ENCODE results near the gene CCDC89. TPM values are rescaled to one million over a fixed set of nuclear protein-coding genes. Genes with fewer than 3 reads are reported as not detected.

The CCDC89 gene
- total and polyA plus RNA-seq, 2 of the 13 experiments (the other 11 are each of a cell fraction or from before 2014, with no cell fraction given): 0.13 to 0.38 TPM

- TF ChIP-seq HNF1B (CRISPR knock-in tag; IDR thresholded peaks at IDR 0.05): peak; percentile 48; the same call in 1 of the 2 replicates
- TF ChIP-seq EP300 (IDR thresholded peaks at IDR 0.05; ENCODE audit: low read depth in 2 of 2, low read length in 2 of 2): no peak
- TF ChIP-seq EP300 (CRISPR knock-in tag; IDR thresholded peaks at IDR 0.05; ENCODE audit: borderline replicate concordance): no peak
- TF ChIP-seq YEATS4 (CRISPR knock-in tag; IDR thresholded peaks at IDR 0.05; ENCODE audit: borderline replicate concordance): 0 out of 2 replicates have a peak, but pooled peaks have one; percentile 41
- no peak for TF ChIP-seq SALL2 (CRISPR knock-in tag; IDR thresholded peaks at IDR 0.05)
- no peak for TF ChIP-seq ZNF124 (CRISPR knock-in tag; IDR thresholded peaks at IDR 0.05)
- no peak for TF ChIP-seq ZNF430 (CRISPR knock-in tag; IDR thresholded peaks at IDR 0.05)
- TF ChIP-seq ZBTB46 (CRISPR knock-in tag; IDR thresholded peaks at IDR 0.05; ENCODE audit: borderline replicate concordance): no peak
- TF ChIP-seq PHF8 (CRISPR knock-in tag; IDR thresholded peaks at IDR 0.05): peak; percentile 74
- TF ChIP-seq ZMYM3 (CRISPR knock-in tag; IDR thresholded peaks at IDR 0.05): no peak
- TF ChIP-seq JUN (CRISPR knock-in tag; IDR thresholded peaks at IDR 0.05): no peak
- 0 out of 2 replicates have a peak, but pooled peaks have one; percentile 33 for TF ChIP-seq KMT2B (CRISPR knock-in tag; IDR thresholded peaks at IDR 0.05)
- TF ChIP-seq ZNF687 (CRISPR knock-in tag; IDR thresholded peaks at IDR 0.05): peak; percentile 65
- TF ChIP-seq HNF4G (IDR thresholded peaks at IDR 0.05; ENCODE audit: borderline replicate concordance, low read depth, low read length): no peak
- TF ChIP-seq HNF4G (CRISPR knock-in tag; IDR thresholded peaks at IDR 0.05; ENCODE audit: borderline replicate concordance, low read depth): no peak
- no peak for TF ChIP-seq HOXA5 (CRISPR knock-in tag; IDR thresholded peaks at IDR 0.05)
- TF ChIP-seq ZNF501 (CRISPR knock-in tag; IDR thresholded peaks at IDR 0.05): 0 out of 2 replicates have a peak, but pooled peaks have one; percentile 31
- TF ChIP-seq TOPORS (CRISPR knock-in tag; IDR thresholded peaks at IDR 0.05): no peak
- no peak for TF ChIP-seq SETDB1 (CRISPR knock-in tag; IDR thresholded peaks at IDR 0.05; ENCODE audit: borderline replicate concordance)
- no peak for TF ChIP-seq RORA (CRISPR knock-in tag; IDR thresholded peaks at IDR 0.05)
Observed at GRCh38 chr11:85682330-85683305, 3.4 kb downstream of the CCDC89 start (continued).

All from HepG2 (cell line).